GM23338 (cell line): ENCODE data around the gene TMEM98.

Source experiments
- CTCF ChIP-seq, 2 experiments: fragments of 200-600 bp in 1 of 2; sonication (generic) in 1 of 2; conservative IDR thresholded peaks; 2 replicates each; pipeline versions ENCODE4 v1.5.1 to v1.6.1; 2016 to 2017; ENCODE audit warnings: antibody characterized with exemption in 2 of 2, low read depth in 2 of 2, mild to moderate bottlenecking in 2 of 2, moderate library complexity in 1 of 2
- EZH2 ChIP-seq: fragments of 200-600 bp; sonication (generic); IDR thresholded peaks from one replicate; pipeline ENCODE4 v1.8.0; 2017; ENCODE audit warnings: antibody characterized with exemption, mild to moderate bottlenecking, low read depth; ENCODE audit not compliant: unreplicated experiment
- EZH2phosphoT487 ChIP-seq: fragments of 200-600 bp; sonication (generic); IDR thresholded peaks from one replicate; pipeline ENCODE4 v1.8.1; 2018; ENCODE audit warnings: antibody characterized with exemption; ENCODE audit not compliant: unreplicated experiment
- NANOG ChIP-seq: IDR thresholded peaks from 2 replicates; pipeline ENCODE4 v1.6.1; 2016; ENCODE audit warnings: antibody characterized with exemption, borderline replicate concordance

GRCh38 chr17:32964541-32964940 is 36.6 kb downstream of the TMEM98 start:
- TF ChIP-seq CTCF (conservative IDR thresholded peaks at IDR 0.05; ENCODE audit: low read depth in 2 of 2), result no peak
- no peak for TF ChIP-seq EZH2
- no peak for TF ChIP-seq NANOG
- no peak for TF ChIP-seq EZH2phosphoT487
